Measurements from ENCODE around the gene KRTAP2-2.
"Not testable (repeated sequence)": the region's sequence is repeated elsewhere in the genome, so short reads cannot be mapped to it uniquely, and the experiment has no call there.

The KRTAP2-2 gene

DNA sequence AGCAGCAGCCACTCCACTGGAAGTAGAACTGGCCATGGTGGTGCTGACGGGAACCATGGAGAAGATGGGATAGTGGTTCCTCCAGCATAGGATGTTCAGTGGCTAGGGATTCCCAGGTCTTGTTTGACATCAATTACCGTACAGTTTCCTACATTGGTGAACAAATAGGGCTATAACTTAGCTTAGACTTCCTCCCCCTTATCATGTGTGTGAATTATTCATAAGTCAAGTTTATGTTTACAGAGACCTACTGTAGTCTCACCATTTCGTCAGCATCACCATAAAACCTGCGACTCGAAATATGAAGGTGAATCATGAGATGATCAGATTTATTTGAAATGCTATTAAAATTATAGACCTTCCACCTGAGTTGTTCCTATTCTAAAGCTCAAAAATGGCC is 3.7 kb upstream of the KRTAP2-2 start:
- Histone ChIP-seq H3K4me2 (ENCODE audit: low read depth, low read length, poor library complexity, severe bottlenecking) (no peak overlapping the region), H3K4me3 (ENCODE audit: low read length, poor library complexity, severe bottlenecking) (no peak overlapping the region), H3K9ac (ENCODE audit: low read depth, low read length, poor library complexity, severe bottlenecking) (no peak overlapping the region), H3K79me2 (ENCODE audit: insufficient read depth, low read length) (no peaks in the 10 kb centered on the region), H3K27me3 (ENCODE audit: insufficient read depth, low read length, poor library complexity, severe bottlenecking) (no peaks in the 10 kb centered on the region), H3K9me2 (replicated peaks; ENCODE audit: low read depth, low read length) (no peaks in the 10 kb centered on the region), H3F3A (ENCODE audit: low read depth) (no peaks in the 10 kb centered on the region), H3K4me1 (ENCODE audit: insufficient read depth, low read length, poor library complexity, severe bottlenecking) (no peaks in the 10 kb centered on the region), H3K9me3 (ENCODE audit: insufficient read depth, low read depth, low read length) (no peaks in the 10 kb centered on the region), H3K36me3 (ENCODE audit: insufficient read depth, low read length) (no peaks in the 10 kb centered on the region), H2AFZ (ENCODE audit: low read length) (no peak overlapping the region), H4K20me1 (ENCODE audit: insufficient read depth, low read length, poor library complexity, severe bottlenecking) (no peaks in the 10 kb centered on the region)
- TF ChIP-seq, protein P1, sequence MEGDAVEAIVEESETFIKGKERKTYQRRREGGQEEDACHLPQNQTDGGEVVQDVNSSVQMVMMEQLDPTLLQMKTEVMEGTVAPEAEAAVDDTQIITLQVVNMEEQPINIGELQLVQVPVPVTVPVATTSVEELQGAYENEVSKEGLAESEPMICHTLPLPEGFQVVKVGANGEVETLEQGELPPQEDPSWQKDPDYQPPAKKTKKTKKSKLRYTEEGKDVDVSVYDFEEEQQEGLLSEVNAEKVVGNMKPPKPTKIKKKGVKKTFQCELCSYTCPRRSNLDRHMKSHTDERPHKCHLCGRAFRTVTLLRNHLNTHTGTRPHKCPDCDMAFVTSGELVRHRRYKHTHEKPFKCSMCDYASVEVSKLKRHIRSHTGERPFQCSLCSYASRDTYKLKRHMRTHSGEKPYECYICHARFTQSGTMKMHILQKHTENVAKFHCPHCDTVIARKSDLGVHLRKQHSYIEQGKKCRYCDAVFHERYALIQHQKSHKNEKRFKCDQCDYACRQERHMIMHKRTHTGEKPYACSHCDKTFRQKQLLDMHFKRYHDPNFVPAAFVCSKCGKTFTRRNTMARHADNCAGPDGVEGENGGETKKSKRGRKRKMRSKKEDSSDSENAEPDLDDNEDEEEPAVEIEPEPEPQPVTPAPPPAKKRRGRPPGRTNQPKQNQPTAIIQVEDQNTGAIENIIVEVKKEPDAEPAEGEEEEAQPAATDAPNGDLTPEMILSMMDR (conservative IDR thresholded peaks at IDR 0.05; ENCODE audit: low read length): no peak
- no peak for TF ChIP-seq EZH2phosphoT487 (IDR thresholded peaks at IDR 0.05; ENCODE audit: borderline replicate concordance)

DNA sequence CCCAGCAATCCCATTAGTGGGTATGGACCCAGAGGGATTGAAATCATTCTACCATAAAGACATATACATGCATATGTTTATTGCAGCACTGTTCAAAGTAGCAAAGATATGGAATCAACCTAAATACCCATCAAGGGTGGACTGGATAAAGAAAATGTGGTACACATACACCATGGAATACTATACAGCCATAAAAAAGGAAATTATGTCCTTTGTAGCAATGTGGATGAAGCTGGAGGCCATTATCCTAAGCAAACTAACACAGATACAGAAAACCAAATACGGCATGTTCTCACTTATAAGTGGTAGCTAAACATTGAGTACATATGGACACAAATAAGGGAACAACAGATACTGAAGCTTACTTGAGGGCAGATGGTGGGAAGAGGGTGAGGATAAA is 2.5 kb upstream of the KRTAP2-2 start:
- Histone ChIP-seq H3K9me3 (ENCODE audit: insufficient read depth, low read depth, low read length) (no peaks in the 10 kb centered on the region), H3F3A (ENCODE audit: low read depth) (no peaks in the 10 kb centered on the region), H3K9me2 (replicated peaks; ENCODE audit: low read depth, low read length) (no peaks in the 10 kb centered on the region), H3K4me2 (ENCODE audit: low read depth, low read length, poor library complexity, severe bottlenecking) (no peak overlapping the region), H3K4me1 (ENCODE audit: insufficient read depth, low read length, poor library complexity, severe bottlenecking) (peaks cover 5% of the 10 kb centered on the region), H2AFZ (ENCODE audit: low read length) (no peak overlapping the region), H3K4me3 (ENCODE audit: low read length, poor library complexity, severe bottlenecking) (no peak overlapping the region), H3K36me3 (ENCODE audit: insufficient read depth, low read length) (no peaks in the 10 kb centered on the region), H4K20me1 (ENCODE audit: insufficient read depth, low read length, poor library complexity, severe bottlenecking) (no peaks in the 10 kb centered on the region), H3K27me3 (ENCODE audit: insufficient read depth, low read length, poor library complexity, severe bottlenecking) (no peaks in the 10 kb centered on the region), H3K79me2 (ENCODE audit: insufficient read depth, low read length) (no peaks in the 10 kb centered on the region), H3K9ac (ENCODE audit: low read depth, low read length, poor library complexity, severe bottlenecking) (no peak overlapping the region)
- TF ChIP-seq, protein P1 (conservative IDR thresholded peaks at IDR 0.05; ENCODE audit: low read length): no peak
- no peak for TF ChIP-seq EZH2phosphoT487 (IDR thresholded peaks at IDR 0.05; ENCODE audit: borderline replicate concordance)

DNA sequence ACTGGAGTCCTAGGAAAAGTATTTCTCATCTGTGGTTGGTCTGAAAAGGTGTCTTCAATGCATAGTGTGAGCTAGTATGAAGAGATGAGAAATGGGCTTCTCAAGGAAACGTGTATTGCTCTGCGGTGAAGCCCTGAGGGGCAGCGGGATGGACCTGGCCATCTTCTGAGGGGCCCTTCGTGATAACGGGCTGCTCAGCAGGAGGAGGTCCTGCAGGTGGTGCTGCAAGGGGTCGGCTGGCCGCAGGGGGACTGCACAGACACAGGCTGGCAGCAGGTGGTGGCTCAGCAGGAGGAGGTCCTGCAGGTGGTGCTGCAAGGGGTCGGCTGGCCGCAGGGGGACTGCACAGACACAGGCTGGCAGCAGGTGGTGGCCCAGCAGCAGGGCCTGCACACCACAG is 474 bp downstream of the KRTAP2-2 start:
- H3K9ac ChIP-seq (ENCODE audit: low read depth, low read length, poor library complexity, severe bottlenecking); H3K79me2 ChIP-seq (ENCODE audit: insufficient read depth, low read length); H3K27me3 ChIP-seq (ENCODE audit: insufficient read depth, low read length, poor library complexity, severe bottlenecking); H3K4me1 ChIP-seq (ENCODE audit: insufficient read depth, low read length, poor library complexity, severe bottlenecking); H3F3A ChIP-seq (ENCODE audit: low read depth); H4K20me1 ChIP-seq (ENCODE audit: insufficient read depth, low read length, poor library complexity, severe bottlenecking); H2AFZ ChIP-seq (ENCODE audit: low read length); H3K4me2 ChIP-seq (ENCODE audit: low read depth, low read length, poor library complexity, severe bottlenecking); H3K36me3 ChIP-seq (ENCODE audit: insufficient read depth, low read length); H3K4me3 ChIP-seq (ENCODE audit: low read length, poor library complexity, severe bottlenecking); H3K9me3 ChIP-seq (ENCODE audit: insufficient read depth, low read depth, low read length); H3K9me2 ChIP-seq (replicated peaks; ENCODE audit: low read depth, low read length): not testable (repeated sequence)

DNA sequence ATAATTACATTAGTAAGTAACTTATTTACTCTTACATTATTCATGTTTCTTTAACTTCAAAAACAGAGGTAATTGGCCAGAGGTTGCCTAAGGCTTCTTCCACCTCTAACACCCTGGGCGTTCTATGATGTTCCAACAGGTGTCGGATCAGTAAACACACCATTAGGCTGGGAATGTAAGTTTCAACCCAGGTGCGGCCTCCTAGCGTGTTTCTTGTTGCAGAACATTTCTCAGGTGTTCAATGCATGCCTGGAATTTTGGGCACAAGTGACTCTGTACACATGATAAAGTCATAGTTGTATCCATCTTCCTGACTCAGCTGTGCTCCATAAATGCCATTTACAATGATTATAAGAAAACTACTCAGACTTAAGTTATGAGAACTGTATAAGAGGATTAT is 1.0 kb downstream of the KRTAP2-2 start:
- no peak overlapping the region for H3K4me2 ChIP-seq (ENCODE audit: low read depth, low read length, poor library complexity, severe bottlenecking)
- no peaks in the 10 kb centered on the region for H3K9me3 ChIP-seq (ENCODE audit: insufficient read depth, low read depth, low read length)
- H3F3A ChIP-seq (ENCODE audit: low read depth): no peaks in the 10 kb centered on the region
- TF ChIP-seq, protein P1 (conservative IDR thresholded peaks at IDR 0.05; ENCODE audit: low read length): no peak
- TF ChIP-seq EZH2phosphoT487 (IDR thresholded peaks at IDR 0.05; ENCODE audit: borderline replicate concordance): no peak
- no peaks in the 10 kb centered on the region for H4K20me1 ChIP-seq (ENCODE audit: insufficient read depth, low read length, poor library complexity, severe bottlenecking)
- no peaks in the 10 kb centered on the region for H3K36me3 ChIP-seq (ENCODE audit: insufficient read depth, low read length)
- H3K4me3 ChIP-seq (ENCODE audit: low read length, poor library complexity, severe bottlenecking): no peak overlapping the region
- H3K9me2 ChIP-seq (replicated peaks; ENCODE audit: low read depth, low read length): no peaks in the 10 kb centered on the region
- H3K79me2 ChIP-seq (ENCODE audit: insufficient read depth, low read length): no peaks in the 10 kb centered on the region
- no peak overlapping the region for H2AFZ ChIP-seq (ENCODE audit: low read length)
- no peaks in the 10 kb centered on the region for H3K27me3 ChIP-seq (ENCODE audit: insufficient read depth, low read length, poor library complexity, severe bottlenecking)
- peaks cover 8% of the 10 kb centered on the region for H3K4me1 ChIP-seq (ENCODE audit: insufficient read depth, low read length, poor library complexity, severe bottlenecking)
- no peak overlapping the region for H3K9ac ChIP-seq (ENCODE audit: low read depth, low read length, poor library complexity, severe bottlenecking)

All from Loucy (cell line).